Osteoblast (primary cell): ENCODE data around the gene ATP1B2. TPM values are rescaled to one million over a fixed set of nuclear protein-coding genes. Genes with fewer than 3 reads are reported as not detected.
A peak's percentile ranks its signal among the peaks of the same experiment; 100 is the strongest.

ENCODE experiments used
- DNase-seq: peaks from one replicate; pipeline ENCODE4 v3.0.0; 2011; ENCODE audit warnings: low spot score, mixed read lengths; ENCODE audit not compliant: insufficient read length; ENCODE audit errors: missing footprints
- H2AFZ ChIP-seq: 2 replicates; pipeline ENCODE4 v1.6.0; 2011; ENCODE audit warnings: mild to moderate bottlenecking, low read length
- H3K27ac ChIP-seq: 2 replicates; pipeline ENCODE4 v1.5.1; 2011; ENCODE audit warnings: mild to moderate bottlenecking, low read depth, low read length, moderate library complexity
- H3K27me3 ChIP-seq: 2 replicates; pipeline ENCODE4 v1.6.0; 2012; ENCODE audit warnings: mild to moderate bottlenecking, control low read depth, inconsistent platforms, low read length, moderate library complexity; ENCODE audit not compliant: insufficient read depth
- H3K36me3 ChIP-seq: 2 replicates; pipeline ENCODE4 v1.5.1; 2011; ENCODE audit warnings: mild to moderate bottlenecking, low read length, control low read depth, moderate library complexity; ENCODE audit not compliant: insufficient read depth
- H3K4me1 ChIP-seq: 2 replicates; pipeline ENCODE4 v1.5.1; 2011; ENCODE audit warnings: mild to moderate bottlenecking, low read length, control low read depth, moderate library complexity; ENCODE audit not compliant: insufficient read depth
- H3K4me2 ChIP-seq: 2 replicates; pipeline ENCODE4 v1.6.0; 2011; ENCODE audit warnings: mild to moderate bottlenecking, low read length; ENCODE audit not compliant: insufficient read depth
- H3K4me3 ChIP-seq: fragments of 200-600 bp; sonication (generic); 3 replicates; pipeline ENCODE4 v1.5.1; 2012; ENCODE audit warnings: mild to moderate bottlenecking, low read length, inconsistent platforms; ENCODE audit not compliant: insufficient read depth
- H3K79me2 ChIP-seq: 2 replicates; pipeline ENCODE4 v1.6.0; 2012; ENCODE audit warnings: mild to moderate bottlenecking, low read length, control low read depth, inconsistent platforms; ENCODE audit not compliant: insufficient read depth
- H3K9me3 ChIP-seq: 2 replicates; pipeline ENCODE4 v1.5.1; 2011; ENCODE audit warnings: low read depth, low read length, control low read depth
- H4K20me1 ChIP-seq: 2 replicates; pipeline ENCODE4 v1.6.0; 2012; ENCODE audit warnings: mild to moderate bottlenecking, low read length, control low read depth; ENCODE audit not compliant: insufficient read depth
- CTCF ChIP-seq: IDR thresholded peaks from 2 replicates; pipeline ENCODE4 v1.5.1; 2011; ENCODE audit warnings: mild to moderate bottlenecking, low read depth, low read length, moderate library complexity; ENCODE audit errors: extremely low read depth
- total RNA-seq: library from RNA; depleted of rRNA; stranded (reverse); fragments of >200 nt; gene quantifications from 2 replicates; pipeline ENCODE4 v1.2.3, GENCODE V29; 2012

ATP1B2 gene
- total RNA-seq, 1 donor = under 0.01 TPM

GRCh38 chr17:7646457-7646856 is 4.3 kb upstream of the ATP1B2 start:
- Histone ChIP-seq H2AFZ (no peak overlapping the region), H3K27me3 (peaks cover 17% of the 10 kb centered on the region), H3K9me3 (no peaks in the 10 kb centered on the region), H3K4me3 (no peak overlapping the region), H3K4me2 (no peak overlapping the region), H4K20me1 (no peaks in the 10 kb centered on the region), H3K79me2 (no peaks in the 10 kb centered on the region), H3K36me3 (no peaks in the 10 kb centered on the region), H3K27ac (no peak overlapping the region), H3K4me1 (no peaks in the 10 kb centered on the region)
- TF ChIP-seq CTCF = no peak
- DNase-seq = no peak

- H4K20me1 ChIP-seq = no peaks in the 10 kb centered on the region
These were observed 3.7 kb upstream of the ATP1B2 start for GRCh38 chr17:7647018-7647417.

GRCh38 chr17:7651097-7651664 is 455 bp downstream of the ATP1B2 start:
- no peaks in the 10 kb centered on the region for H3K9me3 ChIP-seq
- H2AFZ ChIP-seq = no peak overlapping the region
- no peak overlapping the region for H3K27ac ChIP-seq
- H3K27me3 ChIP-seq = peaks cover 55% of the 10 kb centered on the region
- no peaks in the 10 kb centered on the region for H3K4me1 ChIP-seq
- H3K4me3 ChIP-seq = no peak overlapping the region
- TF ChIP-seq CTCF = no peak
- H3K36me3 ChIP-seq = no peaks in the 10 kb centered on the region
- no peaks in the 10 kb centered on the region for H4K20me1 ChIP-seq
- H3K4me2 ChIP-seq = peak overlapping the region; percentile 46
- DNase-seq = peak; percentile 73
- no peaks in the 10 kb centered on the region for H3K79me2 ChIP-seq

More at GRCh38 chr17:7647018-7647417, 3.7 kb upstream of the ATP1B2 start:
- H3K79me2 ChIP-seq = no peaks in the 10 kb centered on the region
- H3K4me2 ChIP-seq = no peak overlapping the region
- no peak for DNase-seq
- H3K9me3 ChIP-seq = no peaks in the 10 kb centered on the region
- no peak for TF ChIP-seq CTCF
- no peaks in the 10 kb centered on the region for H3K36me3 ChIP-seq
- H3K27ac ChIP-seq = no peak overlapping the region
- no peak overlapping the region for H2AFZ ChIP-seq
- H3K4me1 ChIP-seq = no peaks in the 10 kb centered on the region
- no peak overlapping the region for H3K4me3 ChIP-seq
- peaks cover 23% of the 10 kb centered on the region for H3K27me3 ChIP-seq

GRCh38 chr17:7651665-7652387 is 1.1 kb downstream of the ATP1B2 start:
- Histone ChIP-seq H3K27me3 (peaks cover 55% of the 10 kb centered on the region), H3K4me3 (no peak overlapping the region), H2AFZ (no peak overlapping the region), H4K20me1 (no peaks in the 10 kb centered on the region), H3K79me2 (no peaks in the 10 kb centered on the region), H3K36me3 (no peaks in the 10 kb centered on the region), H3K9me3 (no peaks in the 10 kb centered on the region), H3K4me1 (no peaks in the 10 kb centered on the region), H3K4me2 (no peak overlapping the region), H3K27ac (no peak overlapping the region)
- DNase-seq = no peak
- no peak for TF ChIP-seq CTCF
